Measurements from ENCODE around the gene UBR3.
"Not testable (repeated sequence)": the region's sequence is repeated elsewhere in the genome, so short reads cannot be mapped to it uniquely, and the experiment has no call there.

The UBR3 gene

GRCh38 chr2:169834401-169834800 is 7.1 kb downstream of the UBR3 start:
- H3K4me3 ChIP-seq (ENCODE audit: low read depth, low read length): no peak overlapping the region
- ChIA-PET POLR2A (no interaction called here), CTCF (no interaction called here)
- DNase-seq (ENCODE audit: low read depth, low spot score): no peak
- TF ChIP-seq, protein P1, sequence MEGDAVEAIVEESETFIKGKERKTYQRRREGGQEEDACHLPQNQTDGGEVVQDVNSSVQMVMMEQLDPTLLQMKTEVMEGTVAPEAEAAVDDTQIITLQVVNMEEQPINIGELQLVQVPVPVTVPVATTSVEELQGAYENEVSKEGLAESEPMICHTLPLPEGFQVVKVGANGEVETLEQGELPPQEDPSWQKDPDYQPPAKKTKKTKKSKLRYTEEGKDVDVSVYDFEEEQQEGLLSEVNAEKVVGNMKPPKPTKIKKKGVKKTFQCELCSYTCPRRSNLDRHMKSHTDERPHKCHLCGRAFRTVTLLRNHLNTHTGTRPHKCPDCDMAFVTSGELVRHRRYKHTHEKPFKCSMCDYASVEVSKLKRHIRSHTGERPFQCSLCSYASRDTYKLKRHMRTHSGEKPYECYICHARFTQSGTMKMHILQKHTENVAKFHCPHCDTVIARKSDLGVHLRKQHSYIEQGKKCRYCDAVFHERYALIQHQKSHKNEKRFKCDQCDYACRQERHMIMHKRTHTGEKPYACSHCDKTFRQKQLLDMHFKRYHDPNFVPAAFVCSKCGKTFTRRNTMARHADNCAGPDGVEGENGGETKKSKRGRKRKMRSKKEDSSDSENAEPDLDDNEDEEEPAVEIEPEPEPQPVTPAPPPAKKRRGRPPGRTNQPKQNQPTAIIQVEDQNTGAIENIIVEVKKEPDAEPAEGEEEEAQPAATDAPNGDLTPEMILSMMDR (IDR thresholded peaks at IDR 0.05; ENCODE audit: insufficient read depth, low read length, missing control alignments): no peak

DNA sequence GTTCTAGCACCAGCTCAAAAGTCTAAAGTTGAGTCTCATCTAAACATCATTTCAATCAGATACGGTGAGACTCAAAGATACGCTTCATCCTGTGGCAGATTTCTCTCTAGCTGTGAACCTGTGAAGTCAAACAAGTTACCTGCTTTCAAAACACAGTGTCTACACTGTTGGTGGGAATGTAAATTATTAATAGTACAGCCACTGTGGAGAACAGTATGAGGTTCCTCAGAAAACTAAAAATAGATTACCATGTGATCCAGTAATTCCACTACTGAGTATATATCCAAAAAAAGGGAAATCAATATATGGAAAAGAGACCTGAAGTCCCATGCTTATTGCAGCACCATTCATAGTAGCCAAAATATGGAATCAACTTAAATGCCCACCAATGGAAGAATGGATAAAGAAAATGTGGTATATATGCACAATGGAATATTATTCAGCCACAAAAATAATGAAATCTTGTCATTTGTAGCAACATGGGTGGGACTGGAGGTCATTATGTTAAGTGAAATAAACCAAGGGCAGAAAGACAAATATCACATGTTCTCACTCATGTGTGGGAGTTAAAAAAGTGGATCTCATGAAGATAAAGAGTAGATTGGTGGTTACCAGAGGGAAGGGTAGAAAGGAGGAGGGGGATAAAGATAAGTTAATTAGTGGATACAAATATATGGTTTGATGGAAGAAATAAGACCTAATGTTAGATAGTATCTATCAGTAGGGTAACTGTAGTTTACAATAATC is 11.7 kb downstream of the UBR3 start:
- CTCF ChIA-PET: no interaction called here
- DNase-seq (ENCODE audit: low read depth, low spot score): no peak
- POLR2A ChIA-PET: no interaction called here
- TF ChIP-seq, protein P1 (IDR thresholded peaks at IDR 0.05; ENCODE audit: insufficient read depth, low read length, missing control alignments): no peak
- H3K4me3 ChIP-seq (ENCODE audit: low read depth, low read length): no peak overlapping the region

- TF ChIP-seq, protein P1 (IDR thresholded peaks at IDR 0.05; ENCODE audit: insufficient read depth, low read length, missing control alignments): no peak
- ChIA-PET POLR2A (no interaction called here), CTCF (interaction anchor here (1.4 kb wide), 1 partner anchor 34 kb away, joined by 4 read pairs; no protein-coding TSS in a partner anchor)
- no peak for DNase-seq (ENCODE audit: low read depth, low spot score)
- H3K4me3 ChIP-seq (ENCODE audit: low read depth, low read length): no peak overlapping the region
Measured at GRCh38 chr2:169839954-169840746, 12.9 kb downstream of the UBR3 start.

GRCh38 chr2:169840747-169841142 is 13.5 kb downstream of the UBR3 start:
- POLR2A ChIA-PET: no interaction called here
- TF ChIP-seq, protein P1 (IDR thresholded peaks at IDR 0.05; ENCODE audit: insufficient read depth, low read length, missing control alignments): no peak
- no peak for DNase-seq (ENCODE audit: low read depth, low spot score)
- no peak overlapping the region for H3K4me3 ChIP-seq (ENCODE audit: low read depth, low read length)
- CTCF ChIA-PET: interaction anchor here (1.4 kb wide), 1 partner anchor 33 kb away, joined by 4 read pairs; no protein-coding TSS in a partner anchor

DNA sequence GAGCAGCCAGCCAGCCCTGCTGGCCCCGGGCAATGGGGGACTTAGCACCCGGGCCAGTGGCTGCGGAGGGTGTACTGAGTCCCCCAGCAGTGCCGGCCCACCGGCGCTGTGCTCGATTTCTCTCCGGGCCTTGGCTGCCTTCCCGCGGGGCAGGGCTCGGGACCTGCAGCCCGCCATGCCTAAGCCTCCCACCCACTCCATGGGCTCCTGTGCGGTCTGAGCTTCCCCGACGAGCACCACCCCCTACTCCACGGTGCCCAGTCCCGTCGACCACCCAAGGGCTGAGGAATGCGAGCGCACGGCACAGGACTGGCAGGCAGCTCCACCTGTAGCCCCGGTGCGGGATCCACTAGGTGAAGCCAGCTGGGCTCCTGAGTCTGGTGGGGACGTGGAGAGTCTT is 14.4 kb downstream of the UBR3 start:
- DNase-seq (ENCODE audit: low read depth, low spot score); H3K4me3 ChIP-seq (ENCODE audit: low read depth, low read length); POLR2A ChIA-PET: not testable (repeated sequence)
- CTCF ChIA-PET: interaction anchor here (2.4 kb wide), 1 partner anchor 14 kb away, joined by 8 read pairs; the partner anchor contains the start of gene UBR3

DNA sequence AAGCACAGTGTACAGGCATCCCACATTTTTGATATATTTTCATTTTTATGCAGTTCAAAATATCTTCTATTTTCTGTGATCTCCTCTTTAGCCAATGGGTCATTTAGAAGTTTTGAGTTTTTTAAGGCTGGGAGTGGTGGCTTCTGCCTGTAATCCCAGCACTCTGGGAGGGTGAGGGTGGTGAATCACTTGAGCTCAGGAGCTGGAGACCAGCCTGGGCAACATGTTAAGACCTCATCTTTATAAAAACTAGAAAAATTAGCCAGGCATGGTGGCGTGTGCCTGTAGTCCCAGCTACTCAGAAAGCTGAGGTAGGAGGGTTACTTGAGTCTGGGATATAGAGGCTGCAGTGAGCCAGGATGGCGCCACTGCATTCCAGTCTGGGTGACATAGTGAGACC is 17.8 kb downstream of the UBR3 start:
- DNase-seq (ENCODE audit: low read depth, low spot score): no peak
- ChIA-PET CTCF (interaction anchor here (1.1 kb wide), 1 partner anchor 21 kb away, joined by 4 read pairs; no protein-coding TSS in a partner anchor), POLR2A (no interaction called here)
- TF ChIP-seq, protein P1 (IDR thresholded peaks at IDR 0.05; ENCODE audit: insufficient read depth, low read length, missing control alignments): no peak
- no peak overlapping the region for H3K4me3 ChIP-seq (ENCODE audit: low read depth, low read length)

DNA sequence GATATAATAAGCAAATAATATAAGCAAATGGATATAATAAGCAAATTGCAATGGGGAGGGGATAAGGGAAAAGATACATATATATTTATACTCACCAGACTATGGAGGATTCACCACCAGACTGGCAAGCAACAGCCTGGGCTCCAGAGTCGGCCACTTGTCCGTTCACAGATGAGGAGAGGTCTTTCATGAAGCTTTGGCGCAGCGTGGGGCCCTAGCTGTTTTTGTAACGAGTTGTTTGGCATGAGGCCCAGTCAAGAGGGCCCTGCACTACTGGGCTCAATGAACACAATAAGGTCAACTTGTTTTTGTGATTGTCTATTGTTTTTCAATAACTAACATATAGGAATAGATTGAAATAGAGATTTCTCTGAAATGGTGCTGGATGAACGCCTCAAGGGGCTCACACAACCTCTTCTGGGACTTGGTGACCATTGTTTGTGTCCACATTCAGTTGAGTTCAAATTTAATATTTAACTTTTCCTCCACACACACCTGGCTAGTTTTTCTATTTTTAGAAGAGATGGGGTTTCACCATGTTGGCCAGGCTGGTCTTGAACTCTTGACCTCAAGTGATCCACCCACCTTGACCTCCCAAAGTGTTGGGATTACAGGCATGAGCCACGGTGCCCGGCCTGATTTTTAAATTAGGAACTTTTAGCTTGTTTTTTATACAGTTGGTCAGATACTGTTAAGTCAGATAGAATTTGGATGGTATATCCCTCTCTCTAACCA is 21.9 kb downstream of the UBR3 start:
- CTCF ChIA-PET; POLR2A ChIA-PET; H3K4me3 ChIP-seq (ENCODE audit: low read depth, low read length); DNase-seq (ENCODE audit: low read depth, low spot score): not testable (repeated sequence)
